GM23338 (cell line): ENCODE data around the gene PHF21A. TPM values are rescaled to one million over a fixed set of nuclear protein-coding genes. Genes with fewer than 3 reads are reported as not detected.
A peak's percentile ranks its signal among the peaks of the same experiment; 100 is the strongest.

ENCODE experiments used
- ATAC-seq: fragments of 200-7000 bp; cut with Tn5 transposase; 3 replicates; pipeline ENCODE4 v1.9.1; 2020
- DNase-seq: peaks from one replicate; pipeline ENCODE4 v3.0.0-alpha.2; 2015; ENCODE audit warnings: low spot score
- H2AFZ ChIP-seq: fragments of 200-600 bp; sonication (generic); 2 replicates; pipeline ENCODE4 v1.8.0; 2016; ENCODE audit warnings: antibody characterized with exemption, mild to moderate bottlenecking, moderate library complexity
- H3F3A ChIP-seq: fragments of 200-600 bp; sonication (generic); replicated peaks from 2 replicates; pipeline ENCODE4 v1.8.0; 2017; ENCODE audit warnings: antibody characterized with exemption, mixed run types, low read depth
- H3K27ac ChIP-seq: fragments of 200-600 bp; sonication (generic); 2 replicates; pipeline ENCODE4 v1.6.1; 2016; ENCODE audit warnings: low read depth
- H3K27me3 ChIP-seq: fragments of 200-600 bp; sonication (generic); 2 replicates; pipeline ENCODE4 v1.8.0; 2016; ENCODE audit warnings: mild to moderate bottlenecking, mixed run types, moderate library complexity; ENCODE audit not compliant: insufficient read depth
- H3K36me3 ChIP-seq: fragments of 200-600 bp; sonication (generic); 2 replicates; pipeline ENCODE4 v1.8.0; 2016; ENCODE audit warnings: mild to moderate bottlenecking; ENCODE audit not compliant: insufficient read depth
- H3K4me1 ChIP-seq: fragments of 200-600 bp; sonication (generic); 2 replicates; pipeline ENCODE4 v1.8.0; 2016; ENCODE audit warnings: mild to moderate bottlenecking, moderate library complexity; ENCODE audit not compliant: insufficient read depth
- H3K4me2 ChIP-seq: fragments of 200-600 bp; sonication (generic); 2 replicates; pipeline ENCODE4 v1.7.1; 2017; ENCODE audit warnings: mixed run types
- H3K4me3 ChIP-seq: fragments of 200-600 bp; sonication (generic); 2 replicates; pipeline ENCODE4 v1.6.1; 2016; ENCODE audit warnings: mixed run types
- H3K79me2 ChIP-seq: fragments of 200-600 bp; sonication (generic); replicated peaks from 2 replicates; pipeline ENCODE4 v1.8.0; 2017; ENCODE audit warnings: mild to moderate bottlenecking; ENCODE audit not compliant: insufficient read depth
- H3K9me2 ChIP-seq: fragments of 200-600 bp; sonication (generic); 2 replicates; pipeline ENCODE4 v1.8.0; 2017; ENCODE audit not compliant: insufficient read depth
- H4K20me1 ChIP-seq: fragments of 200-600 bp; sonication (generic); replicated peaks from 2 replicates; pipeline ENCODE4 v1.8.0; 2017; ENCODE audit warnings: mild to moderate bottlenecking; ENCODE audit not compliant: insufficient read depth
- H3K27ac Mint-ChIP-seq: 2 replicates; pipeline ENCODE4 v1.8.0; 2020; ENCODE audit warnings: inconsistent platforms, mild to moderate bottlenecking, moderate library complexity, mixed read lengths
- H3K27me3 Mint-ChIP-seq: 3 replicates; pipeline ENCODE4 v1.8.0; 2022; ENCODE audit warnings: low read depth, mild to moderate bottlenecking, moderate library complexity, mixed read lengths, inconsistent platforms; ENCODE audit not compliant: insufficient read depth, poor library complexity
- H3K36me3 Mint-ChIP-seq: 3 replicates; pipeline ENCODE4 v1.8.0; 2021; ENCODE audit warnings: low read depth, mild to moderate bottlenecking, inconsistent platforms, moderate library complexity, mixed read lengths
- H3K4me1 Mint-ChIP-seq: 3 replicates; pipeline ENCODE4 v1.8.0; 2020; ENCODE audit warnings: mild to moderate bottlenecking, inconsistent platforms, mixed read lengths
- H3K4me3 Mint-ChIP-seq: 3 replicates; pipeline ENCODE4 v1.8.0; 2021; ENCODE audit warnings: moderate library complexity, mild to moderate bottlenecking, inconsistent platforms, mixed read lengths
- H3K9me3 Mint-ChIP-seq: 3 replicates; pipeline ENCODE4 v1.8.0; 2020; ENCODE audit warnings: moderate library complexity, mild to moderate bottlenecking, inconsistent platforms, mixed read lengths
- EZH2phosphoT487 ChIP-seq: fragments of 200-600 bp; sonication (generic); IDR thresholded peaks from one replicate; pipeline ENCODE4 v1.8.1; 2018; ENCODE audit warnings: antibody characterized with exemption; ENCODE audit not compliant: unreplicated experiment
- JUNB ChIP-seq: IDR thresholded peaks from one replicate; pipeline ENCODE4 v1.6.1; 2016; ENCODE audit warnings: antibody characterized with exemption; ENCODE audit not compliant: unreplicated experiment
- POLR2AphosphoS5 ChIP-seq: IDR thresholded peaks from 2 replicates; pipeline ENCODE4 v1.6.1; 2016; ENCODE audit warnings: antibody characterized with exemption, low read depth
- STAT1 ChIP-seq: IDR thresholded peaks from one replicate; pipeline ENCODE4 v1.6.1; 2016; ENCODE audit warnings: antibody characterized with exemption; ENCODE audit not compliant: unreplicated experiment
- ZNF114 ChIP-seq: fragments of 250-450 bp; sonication (Bioruptor Pico); IDR thresholded peaks from 2 replicates; pipeline ENCODE4 v1.5.0; 2020; ENCODE audit warnings: mild to moderate bottlenecking, moderate library complexity
- ZNF331 ChIP-seq: fragments of 250-450 bp; sonication (Bioruptor Pico); IDR thresholded peaks from 2 replicates; pipeline ENCODE4 v1.5.0; 2020; ENCODE audit warnings: low read depth, mild to moderate bottlenecking, moderate library complexity
- ZNF462 ChIP-seq: fragments of 250-450 bp; sonication (Bioruptor Pico); IDR thresholded peaks from 2 replicates; pipeline ENCODE4 v1.5.0; 2020; ENCODE audit warnings: mild to moderate bottlenecking, moderate library complexity
- polyA plus RNA-seq: library from polyadenylated mRNA; unstranded; fragments of >200 nt; fragmentation: Nextera tagmentation; extraction: Ambion mirVana; gene quantifications from 2 replicates; pipeline ENCODE4 v1.2.1, GENCODE V29; 2016
- total RNA-seq: library from RNA; depleted of rRNA; stranded (reverse); fragments of >200 nt; shearing (Covaris generic); gene quantifications from 2 replicates; pipeline ENCODE4 v1.2.3, GENCODE V29; 2014

PHF21A gene
- total and polyA plus RNA-seq, 2 experiments from 2014 or later = 21.7 to 23.6 TPM

GRCh38 chr11:45906965-45907611 is 214.2 kb downstream of the PHF21A start, which contains the start of gene FREY1:
Gene FREY1, minus strand, starts transcription at chr11:45907271. Its CDS starts 26 bp downstream, at chr11:45907245.
- H3K9me3 Mint-ChIP-seq = no peaks in the 10 kb centered on the region
- no peaks in the 10 kb centered on the region for H3K36me3 ChIP-seq
- H3K4me3 Mint-ChIP-seq = no peak within 1 kb of the TSS

More at GRCh38 chr11:45906965-45907611, 214.2 kb downstream of the PHF21A start, which contains the start of gene FREY1:
- H3K27ac Mint-ChIP-seq = no peak within 1 kb of the TSS; the same call in 1 of the 2 replicates
- DNase-seq (no peak), ATAC-seq (peak; percentile 21)
- peaks cover 25% of the 10 kb centered on the region for H3K36me3 Mint-ChIP-seq
- peaks cover 23% of the 10 kb centered on the region for H3K27me3 Mint-ChIP-seq
- H2AFZ ChIP-seq = no peak within 1 kb of the TSS
- H3K4me1 ChIP-seq = no peaks in the 10 kb centered on the region
- H3K4me1 Mint-ChIP-seq = no peaks in the 10 kb centered on the region; the same call in 2 of the 3 replicates
- no peak within 1 kb of the TSS for H3K4me2 ChIP-seq
- no peaks in the 10 kb centered on the region for H3K9me2 ChIP-seq
- peaks cover 7% of the 10 kb centered on the region; the same call in 1 of the 2 replicates for H4K20me1 ChIP-seq
- no peak within 1 kb of the TSS for H3K4me3 ChIP-seq
- H3K27me3 ChIP-seq = no peaks in the 10 kb centered on the region
- no peaks in the 10 kb centered on the region for H3K79me2 ChIP-seq
- TF ChIP-seq POLR2AphosphoS5 (no peak; the same call in 1 of the 2 replicates), ZNF462 (CRISPR knock-in tag) (no peak), JUNB (no peak), ZNF114 (CRISPR knock-in tag) (no peak), EZH2phosphoT487 (no peak), STAT1 (no peak), ZNF331 (no peak)
- no peaks in the 10 kb centered on the region for H3F3A ChIP-seq
- H3K27ac ChIP-seq = peak within 1 kb of the TSS; percentile 69; the same call in 1 of the 2 replicates
